ENCODE results near the gene ANXA3. TPM values are rescaled to one million over a fixed set of nuclear protein-coding genes. Genes with fewer than 3 reads are reported as not detected.
"Not testable (repeated sequence)": the region's sequence is repeated elsewhere in the genome, so short reads cannot be mapped to it uniquely, and the experiment has no call there.

Gene ANXA3, protein sequence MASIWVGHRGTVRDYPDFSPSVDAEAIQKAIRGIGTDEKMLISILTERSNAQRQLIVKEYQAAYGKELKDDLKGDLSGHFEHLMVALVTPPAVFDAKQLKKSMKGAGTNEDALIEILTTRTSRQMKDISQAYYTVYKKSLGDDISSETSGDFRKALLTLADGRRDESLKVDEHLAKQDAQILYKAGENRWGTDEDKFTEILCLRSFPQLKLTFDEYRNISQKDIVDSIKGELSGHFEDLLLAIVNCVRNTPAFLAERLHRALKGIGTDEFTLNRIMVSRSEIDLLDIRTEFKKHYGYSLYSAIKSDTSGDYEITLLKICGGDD
- polyA plus RNA-seq (2013, experiment 1 of 2), result 25.5 TPM
- polyA plus RNA-seq (2013, experiment 2 of 2), result 22.6 TPM

DNA sequence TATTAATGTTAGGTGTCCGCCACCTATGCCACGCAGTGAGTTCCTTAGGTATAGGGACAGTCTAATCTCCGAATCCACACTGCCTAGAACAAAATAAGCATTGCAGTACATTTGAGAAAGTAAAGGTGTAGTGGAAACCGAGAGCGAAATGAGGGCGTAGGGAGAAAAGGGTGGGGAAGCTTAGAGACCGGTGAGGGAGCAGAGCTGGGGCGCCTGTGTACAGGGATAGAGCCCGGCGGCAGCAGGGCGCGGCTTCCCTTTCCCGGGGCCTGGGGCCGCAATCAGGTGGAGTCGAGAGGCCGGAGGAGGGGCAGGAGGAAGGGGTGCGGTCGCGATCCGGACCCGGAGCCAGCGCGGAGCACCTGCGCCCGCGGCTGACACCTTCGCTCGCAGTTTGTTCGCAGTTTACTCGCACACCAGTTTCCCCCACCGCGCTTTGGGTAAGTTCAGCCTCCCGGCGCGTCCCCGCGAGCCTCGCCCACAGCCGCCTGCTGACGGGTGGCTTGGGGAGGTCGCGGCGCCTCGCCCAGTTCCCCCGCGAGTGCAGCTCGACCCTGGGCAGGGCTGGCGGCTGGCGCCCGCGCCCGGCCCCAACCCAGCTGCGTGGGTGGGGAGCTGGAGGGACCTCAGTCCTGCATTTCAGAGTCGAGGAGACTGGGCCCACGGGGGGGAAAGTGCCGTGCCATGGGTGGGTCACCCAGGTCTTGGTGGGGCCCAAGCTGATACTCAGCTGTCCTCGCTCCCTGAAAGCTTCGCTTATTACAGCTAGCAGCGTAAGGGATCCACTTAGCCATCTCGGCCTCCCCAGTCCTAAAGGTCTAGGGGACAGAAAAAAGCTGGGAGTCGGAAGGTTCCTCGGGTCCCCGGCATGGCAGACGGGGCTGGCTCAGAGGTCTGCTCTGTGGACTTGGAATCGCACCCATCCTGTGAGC lies at the start of gene ANXA3:
TSS of gene ANXA3 (plus strand) at position 351 of the 932 bp plus-strand sequence. CDS start 2,704 bp downstream, outside the sequence.
- Histone ChIP-seq H3K36me3 (ENCODE audit: insufficient read depth, low read length) (peaks cover 21% of the 10 kb centered on the region), H3K9me3 (ENCODE audit: insufficient read depth, low read depth, low read length) (0 out of 2 replicates have a peak, but pooled peaks cover under 1% of the 10 kb centered on the region), H3K4me1 (ENCODE audit: insufficient read depth, low read length) (peaks cover 36% of the 10 kb centered on the region), H3K9ac (ENCODE audit: low read depth, low read length) (peak within 1 kb of the TSS; percentile 96), H3K4me3 (ENCODE audit: low read length) (peak within 1 kb of the TSS; percentile 81), H3K27ac (ENCODE audit: low read depth, low read length) (peak within 1 kb of the TSS; percentile 86), H3K27me3 (ENCODE audit: insufficient read depth, low read length) (peaks cover 33% of the 10 kb centered on the region)
- 4% methylated on average over 65 of the region's 65 CpGs for WGBS

DNA sequence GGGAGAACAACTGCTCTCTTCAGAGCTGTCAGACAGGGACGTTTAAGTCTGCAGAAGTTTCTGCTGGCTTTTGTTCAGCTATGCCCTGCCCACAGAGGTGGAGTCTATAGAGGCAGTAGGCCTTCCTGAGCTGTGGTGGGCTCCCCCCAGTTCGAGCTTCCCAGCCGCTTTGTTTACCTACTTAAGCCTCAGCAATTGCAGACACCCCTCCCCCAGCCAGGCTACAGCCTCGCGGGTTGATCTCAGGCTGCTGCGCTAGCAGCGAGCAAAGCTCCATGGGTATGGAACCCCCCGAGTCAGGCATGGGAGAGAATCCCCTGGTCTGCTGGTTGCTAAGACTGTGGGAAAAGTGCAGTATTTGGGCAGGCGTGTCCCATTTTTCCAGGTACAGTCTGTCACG lies 45.3 kb upstream of the ANXA3 start:
- not testable (repeated sequence) for H3K4me3 ChIP-seq (ENCODE audit: low read length); H3K9ac ChIP-seq (ENCODE audit: low read depth, low read length); H3K27ac ChIP-seq (ENCODE audit: low read depth, low read length); H3K4me1 ChIP-seq (ENCODE audit: insufficient read depth, low read length); H3K27me3 ChIP-seq (ENCODE audit: insufficient read depth, low read length); H3K9me3 ChIP-seq (ENCODE audit: insufficient read depth, low read depth, low read length)
- WGBS, result 59% methylated on average over 10 of the region's 10 CpGs
- peaks cover 42% of the 10 kb centered on the region for H3K36me3 ChIP-seq (ENCODE audit: insufficient read depth, low read length)

DNA sequence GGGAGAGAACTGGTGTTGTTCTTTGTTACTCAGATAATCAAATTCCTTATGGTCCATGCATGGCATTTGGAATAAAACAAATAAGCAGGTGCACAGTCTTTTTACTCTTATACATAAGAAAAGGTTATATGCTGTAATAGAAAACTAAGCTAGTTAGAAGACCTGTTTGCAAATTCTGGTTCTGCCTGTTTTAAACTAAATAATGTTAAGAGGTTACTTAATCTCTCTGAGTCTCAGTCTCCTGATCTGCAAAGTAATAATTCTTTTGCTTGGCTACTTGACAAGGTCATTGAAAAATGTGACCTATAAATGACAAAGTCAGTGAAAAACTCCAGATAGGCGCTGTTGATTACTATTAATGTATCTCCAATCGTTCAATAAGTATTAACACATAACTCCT lies 42.5 kb upstream of the ANXA3 start:
- Histone ChIP-seq H3K9ac (ENCODE audit: low read depth, low read length) (no peak overlapping the region), H3K9me3 (ENCODE audit: insufficient read depth, low read depth, low read length) (no peaks in the 10 kb centered on the region), H3K4me1 (ENCODE audit: insufficient read depth, low read length) (no peaks in the 10 kb centered on the region), H3K27ac (ENCODE audit: low read depth, low read length) (no peak overlapping the region), H3K27me3 (ENCODE audit: insufficient read depth, low read length) (no peaks in the 10 kb centered on the region), H3K36me3 (ENCODE audit: insufficient read depth, low read length) (peaks cover 68% of the 10 kb centered on the region), H3K4me3 (ENCODE audit: low read length) (no peak overlapping the region)
- 75% methylated on average over 2 of the region's 2 CpGs for WGBS

DNA sequence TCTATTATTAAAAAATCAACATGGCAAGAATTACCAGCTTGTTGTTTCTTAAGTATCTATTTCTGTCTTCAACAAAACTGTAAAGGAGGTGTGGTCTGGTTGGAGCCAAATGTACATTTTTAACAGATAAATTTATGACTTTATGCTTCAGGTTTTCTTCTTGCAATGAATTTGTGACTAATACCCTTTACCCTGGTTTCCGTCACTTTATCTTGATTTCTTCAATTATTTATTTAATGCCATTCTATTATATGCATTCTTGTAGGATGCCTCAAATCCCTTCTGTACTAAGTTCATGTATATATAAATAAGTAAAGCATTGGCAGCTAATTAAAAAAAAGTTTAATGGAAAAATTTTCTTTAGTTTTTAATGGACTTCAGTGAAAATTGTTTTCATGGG lies 41.5 kb upstream of the ANXA3 start:
- Histone ChIP-seq H3K9ac (ENCODE audit: low read depth, low read length) (no peak overlapping the region), H3K4me1 (ENCODE audit: insufficient read depth, low read length) (no peaks in the 10 kb centered on the region), H3K27ac (ENCODE audit: low read depth, low read length) (no peak overlapping the region), H3K36me3 (ENCODE audit: insufficient read depth, low read length) (peaks cover 72% of the 10 kb centered on the region), H3K27me3 (ENCODE audit: insufficient read depth, low read length) (no peaks in the 10 kb centered on the region), H3K9me3 (ENCODE audit: insufficient read depth, low read depth, low read length) (no peaks in the 10 kb centered on the region), H3K4me3 (ENCODE audit: low read length) (no peak overlapping the region)
- no CpG with 5 or more reads among the region's 1 CpG for WGBS

DNA sequence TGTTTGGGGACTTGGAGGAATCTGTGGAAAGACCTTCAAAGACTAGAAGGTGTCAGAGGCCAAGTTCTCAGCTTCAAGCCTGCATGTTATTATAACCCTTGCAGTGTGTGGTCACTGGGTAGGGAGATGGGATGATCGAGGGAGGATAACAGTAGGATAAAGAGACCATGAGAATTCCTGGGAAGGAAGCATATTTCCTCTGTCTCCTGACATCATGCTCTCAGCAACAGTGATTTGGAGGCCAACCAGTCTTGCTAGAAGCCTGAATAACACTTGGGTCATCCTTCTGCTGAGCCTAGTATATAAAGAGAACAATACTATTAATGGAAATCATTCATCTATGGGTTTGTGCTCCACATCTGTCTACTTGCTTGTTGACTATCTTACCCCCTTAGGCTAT lies 40.9 kb upstream of the ANXA3 start:
- WGBS, result 48% methylated on average over 1 of the region's 1 CpG
- H3K9ac ChIP-seq (ENCODE audit: low read depth, low read length), result no peak overlapping the region
- H3K9me3 ChIP-seq (ENCODE audit: insufficient read depth, low read depth, low read length), result no peaks in the 10 kb centered on the region
- H3K36me3 ChIP-seq (ENCODE audit: insufficient read depth, low read length), result peaks cover 73% of the 10 kb centered on the region
- no peak overlapping the region for H3K27ac ChIP-seq (ENCODE audit: low read depth, low read length)
- H3K27me3 ChIP-seq (ENCODE audit: insufficient read depth, low read length), result no peaks in the 10 kb centered on the region
- no peaks in the 10 kb centered on the region for H3K4me1 ChIP-seq (ENCODE audit: insufficient read depth, low read length)
- H3K4me3 ChIP-seq (ENCODE audit: low read length), result no peak overlapping the region

DNA sequence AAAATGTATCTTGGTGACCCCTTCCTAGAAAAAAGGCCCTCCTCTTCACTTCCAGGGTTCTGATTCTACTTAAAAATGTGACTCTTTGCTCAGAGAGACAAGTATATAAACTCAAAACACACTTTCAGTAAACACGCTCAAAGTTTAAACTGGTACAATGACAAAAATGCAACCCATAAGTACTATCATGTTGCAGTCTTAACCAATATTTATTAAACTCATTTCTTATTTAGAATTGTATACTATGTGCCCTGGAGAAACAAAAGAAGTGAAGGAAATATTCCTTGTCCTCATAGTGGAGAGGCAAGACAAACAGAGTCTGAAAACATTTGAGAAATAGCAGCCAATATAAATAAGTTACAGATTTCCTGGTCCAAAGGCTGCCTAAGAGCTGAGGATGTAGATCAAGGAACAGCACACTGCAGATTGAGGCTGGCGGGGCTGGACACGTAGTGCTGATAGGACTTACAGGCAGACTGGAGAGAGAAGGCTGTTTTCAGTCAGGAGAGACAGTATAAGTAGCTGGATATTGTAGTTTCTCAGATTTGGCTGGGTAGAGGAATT lies 39.1 kb upstream of the ANXA3 start:
- WGBS, result 91% methylated on average over 3 of the region's 3 CpGs
- H3K36me3 ChIP-seq (ENCODE audit: insufficient read depth, low read length), result peaks cover 71% of the 10 kb centered on the region
- no peaks in the 10 kb centered on the region for H3K4me1 ChIP-seq (ENCODE audit: insufficient read depth, low read length)

DNA sequence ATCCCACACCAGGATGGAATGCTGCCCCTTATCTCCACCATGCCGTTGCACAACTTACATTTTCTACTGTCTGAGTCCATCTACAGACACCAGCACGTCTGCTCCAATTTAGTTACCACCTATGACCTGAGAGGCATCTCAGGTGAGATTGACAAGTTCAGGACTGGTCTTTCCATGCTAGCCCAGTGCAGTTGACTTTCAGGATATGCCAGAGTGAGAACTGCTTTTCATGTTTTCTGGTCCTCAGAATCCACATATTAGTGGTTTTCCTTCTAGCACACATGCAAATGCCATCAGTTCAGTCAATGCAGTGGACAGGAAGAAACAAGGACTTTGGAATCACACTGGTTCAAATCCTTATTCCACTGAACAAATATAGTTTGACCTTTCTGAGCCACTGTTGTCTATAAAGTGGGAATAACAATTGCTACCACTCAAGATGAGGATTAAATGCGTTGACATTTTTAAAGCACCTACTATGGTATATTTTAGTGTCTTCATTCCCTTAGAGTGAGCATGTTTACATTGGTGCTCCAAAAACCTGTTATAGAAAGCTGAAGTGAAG lies 38.1 kb upstream of the ANXA3 start:
- H3K9me3 ChIP-seq (ENCODE audit: insufficient read depth, low read depth, low read length), result no peaks in the 10 kb centered on the region
- no peaks in the 10 kb centered on the region for H3K4me1 ChIP-seq (ENCODE audit: insufficient read depth, low read length)
- no peak overlapping the region for H3K27ac ChIP-seq (ENCODE audit: low read depth, low read length)
- peaks cover 61% of the 10 kb centered on the region for H3K36me3 ChIP-seq (ENCODE audit: insufficient read depth, low read length)
- H3K27me3 ChIP-seq (ENCODE audit: insufficient read depth, low read length), result no peaks in the 10 kb centered on the region
- H3K4me3 ChIP-seq (ENCODE audit: low read length), result no peak overlapping the region
- H3K9ac ChIP-seq (ENCODE audit: low read depth, low read length), result no peak overlapping the region
- WGBS, result 95% methylated on average over 3 of the region's 3 CpGs

More for the DNA sequence above, 39.1 kb upstream of the ANXA3 start:
- no peak overlapping the region for H3K4me3 ChIP-seq (ENCODE audit: low read length)
- H3K9me3 ChIP-seq (ENCODE audit: insufficient read depth, low read depth, low read length), result no peaks in the 10 kb centered on the region
- H3K9ac ChIP-seq (ENCODE audit: low read depth, low read length), result no peak overlapping the region
- no peak overlapping the region for H3K27ac ChIP-seq (ENCODE audit: low read depth, low read length)
- H3K27me3 ChIP-seq (ENCODE audit: insufficient read depth, low read length), result no peaks in the 10 kb centered on the region

DNA sequence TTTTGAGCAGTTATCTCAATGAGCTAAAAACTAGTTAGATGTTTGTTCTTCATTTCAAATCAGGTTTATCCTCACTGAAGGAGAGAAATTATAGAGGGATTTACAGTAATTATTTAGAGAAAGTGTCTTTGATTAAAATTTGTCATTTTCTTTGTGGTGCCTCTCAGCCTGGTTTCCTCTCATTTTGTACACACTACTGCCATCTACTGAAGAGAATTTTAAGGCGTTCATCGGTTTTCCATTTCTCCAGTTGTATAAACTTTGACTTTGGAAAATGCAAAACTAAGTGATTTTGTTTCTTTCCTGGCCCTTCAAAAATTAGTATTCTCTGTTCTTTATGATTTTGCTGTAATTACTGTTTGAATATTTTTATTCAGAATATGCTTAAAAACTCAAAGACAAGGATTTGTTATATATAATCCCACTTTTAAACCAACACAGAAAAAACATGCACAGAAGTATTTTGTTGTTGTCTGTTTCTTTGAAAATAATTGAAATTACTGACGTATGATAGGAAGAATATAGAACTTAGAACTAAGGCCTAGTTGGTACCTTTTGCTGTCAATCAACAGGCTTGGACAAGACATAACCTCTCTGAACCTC lies 34.4 kb upstream of the ANXA3 start:
- H3K27ac ChIP-seq (ENCODE audit: low read depth, low read length), result no peak overlapping the region
- H3K27me3 ChIP-seq (ENCODE audit: insufficient read depth, low read length), result no peaks in the 10 kb centered on the region
- 72% methylated on average over 1 of the region's 3 CpGs for WGBS
- no peaks in the 10 kb centered on the region for H3K9me3 ChIP-seq (ENCODE audit: insufficient read depth, low read depth, low read length)
- no peaks in the 10 kb centered on the region for H3K4me1 ChIP-seq (ENCODE audit: insufficient read depth, low read length)
- H3K36me3 ChIP-seq (ENCODE audit: insufficient read depth, low read length), result peaks cover 52% of the 10 kb centered on the region
- no peak overlapping the region for H3K9ac ChIP-seq (ENCODE audit: low read depth, low read length)
- no peak overlapping the region for H3K4me3 ChIP-seq (ENCODE audit: low read length)

DNA sequence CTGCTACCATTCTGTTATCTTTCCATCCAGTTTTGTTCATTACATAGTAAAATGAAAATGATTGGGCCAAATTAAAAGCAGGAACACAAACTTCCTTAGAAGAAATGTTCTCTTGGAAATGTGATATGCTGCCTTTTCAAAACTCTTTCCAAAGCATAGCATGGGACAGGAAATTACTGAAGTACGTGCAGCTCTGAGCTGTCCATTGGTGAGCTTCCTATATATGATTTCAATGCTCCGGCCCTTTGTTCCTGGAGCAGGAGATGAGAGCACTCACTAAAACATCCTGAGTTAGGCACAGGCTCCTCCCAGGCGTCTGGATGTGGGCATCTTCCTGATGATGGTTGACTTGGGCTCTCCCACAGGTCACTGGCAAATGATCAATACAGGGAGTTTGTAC lies 33.0 kb upstream of the ANXA3 start:
- no peak overlapping the region for H3K4me3 ChIP-seq (ENCODE audit: low read length)
- WGBS, result 92% methylated on average over 3 of the region's 3 CpGs
- no peak overlapping the region for H3K27ac ChIP-seq (ENCODE audit: low read depth, low read length)
- no peaks in the 10 kb centered on the region for H3K9me3 ChIP-seq (ENCODE audit: insufficient read depth, low read depth, low read length)
- H3K36me3 ChIP-seq (ENCODE audit: insufficient read depth, low read length), result peaks cover 53% of the 10 kb centered on the region
- H3K4me1 ChIP-seq (ENCODE audit: insufficient read depth, low read length), result no peaks in the 10 kb centered on the region
- H3K27me3 ChIP-seq (ENCODE audit: insufficient read depth, low read length), result no peaks in the 10 kb centered on the region
- H3K9ac ChIP-seq (ENCODE audit: low read depth, low read length), result no peak overlapping the region

DNA sequence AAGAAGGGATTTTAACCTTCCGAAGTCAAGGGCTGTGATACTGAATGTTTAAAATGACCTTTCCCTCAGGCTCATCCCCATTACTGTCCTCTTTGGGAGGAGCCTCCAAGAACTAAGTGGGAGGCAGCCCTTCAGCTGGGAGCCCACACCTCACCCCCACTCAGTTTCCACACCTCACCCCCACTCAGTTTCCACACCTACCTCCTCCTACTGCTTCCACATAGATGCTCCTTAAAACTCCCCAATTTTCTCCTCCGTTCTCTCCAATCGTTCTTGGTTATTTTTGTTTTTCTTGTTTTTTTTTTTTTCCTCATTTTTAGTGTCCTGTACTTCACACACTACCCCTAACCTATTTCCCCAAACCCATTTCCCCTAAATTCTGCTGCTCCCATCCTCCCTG lies 31.6 kb upstream of the ANXA3 start:
- Histone ChIP-seq H3K4me1 (ENCODE audit: insufficient read depth, low read length) (no peaks in the 10 kb centered on the region), H3K27ac (ENCODE audit: low read depth, low read length) (no peak overlapping the region), H3K27me3 (ENCODE audit: insufficient read depth, low read length) (no peaks in the 10 kb centered on the region), H3K9ac (ENCODE audit: low read depth, low read length) (no peak overlapping the region), H3K36me3 (ENCODE audit: insufficient read depth, low read length) (peaks cover 57% of the 10 kb centered on the region), H3K4me3 (ENCODE audit: low read length) (no peak overlapping the region), H3K9me3 (ENCODE audit: insufficient read depth, low read depth, low read length) (no peaks in the 10 kb centered on the region)
- 100% methylated on average over 2 of the region's 3 CpGs for WGBS
